HEK293 (cell line): ENCODE measurements around the gene IFT52.

Experiments
- GLIS2 ChIP-seq: fragments of 450-650 bp; formaldehyde crosslinking; IDR thresholded peaks from 2 replicates; pipeline ENCODE4 v1.5.1; 2016; ENCODE audit warnings: missing biosample characterization, missing genetic modification characterization
- HOXA7 ChIP-seq: sonication (generic); formaldehyde crosslinking; IDR thresholded peaks from 2 replicates; pipeline ENCODE4 v1.8.1; 2022; ENCODE audit warnings: missing genetic modification reagents, borderline replicate concordance
- SCRT2 ChIP-seq: fragments of 450-650 bp; formaldehyde crosslinking; IDR thresholded peaks from 2 replicates; pipeline ENCODE4 v1.5.1; 2016; ENCODE audit warnings: missing biosample characterization, missing genetic modification characterization
- ZBTB11 ChIP-seq: fragments of 450-650 bp; formaldehyde crosslinking; conservative IDR thresholded peaks from 2 replicates; pipeline ENCODE4 v1.5.1; 2016; ENCODE audit warnings: low read depth, missing biosample characterization, missing genetic modification characterization
- ZBTB17 ChIP-seq: fragments of 450-650 bp; formaldehyde crosslinking; IDR thresholded peaks from 2 replicates; pipeline ENCODE4 v1.5.1; 2016; ENCODE audit warnings: missing biosample characterization, missing genetic modification characterization
- ZNF132 ChIP-seq: fragments of 450-650 bp; formaldehyde crosslinking; IDR thresholded peaks from 2 replicates; pipeline ENCODE4 v1.5.1; 2017; ENCODE audit warnings: missing biosample characterization, missing genetic modification characterization, borderline replicate concordance
- ZNF19 ChIP-seq: fragments of 450-650 bp; formaldehyde crosslinking; IDR thresholded peaks from 2 replicates; pipeline ENCODE4; 2016; ENCODE audit warnings: missing biosample characterization, missing genetic modification characterization, low read depth
- ZNF610 ChIP-seq: fragments of 450-650 bp; formaldehyde crosslinking; IDR thresholded peaks from 2 replicates; pipeline ENCODE4 v1.5.1; 2016; ENCODE audit warnings: missing biosample characterization, missing genetic modification characterization, borderline replicate concordance

- TF ChIP-seq ZNF19 (tag by site-specific recombination) = no peak
- no peak for TF ChIP-seq HOXA7 (CRISPR knock-in tag)
- TF ChIP-seq ZBTB17 (tag by site-specific recombination) = no peak
- no peak for TF ChIP-seq ZNF610 (tag by site-specific recombination)
- no peak for TF ChIP-seq GLIS2 (tag by site-specific recombination)
- TF ChIP-seq ZBTB11 = no peak
- no peak for TF ChIP-seq SCRT2 (tag by site-specific recombination)
- TF ChIP-seq ZNF132 (tag by site-specific recombination) = no peak
Observed at GRCh38 chr20:43669332-43669731, 78.6 kb downstream of the IFT52 start.
